K562 (cell line): ENCODE data around the gene TTLL11. TPM values are rescaled to one million over a fixed set of nuclear protein-coding genes. Genes with fewer than 3 reads are reported as not detected.

Source experiments
- ATAC-seq: fragments of 200-7000 bp; cut with Tn5 transposase; 3 replicates; pipeline ENCODE4 v1.9.1; 2020; ENCODE audit warnings: moderate library complexity
- BruUV-seq: library from RNA; stranded (reverse); fragments of 400-500 nt; replicated peaks from 2 replicates; lab custom pipeline; 2021; lab: Mats Ljungman, UMichigan
- CTCF ChIA-PET: fragments of 300-600 bp; formaldehyde crosslinking; extraction: SDS; loops from one replicate; lab custom pipeline; 2021; ENCODE audit warnings: low intra/inter-chr PET ratio; lab: Yijun Ruan, JAX
- POLR2A ChIA-PET: fragments of 300-600, 350-650 bp; sonication (Branson Sonifier 250); formaldehyde crosslinking; extraction: SDS; loops from one replicate; lab custom pipeline; 2021; ENCODE audit warnings: antibody characterized with exemption, inconsistent platforms; lab: Yijun Ruan, JAX
- DNase-seq, 4 experiments: peaks; one replicate each; pipeline versions ENCODE4 v3.0.0 to v3.0.0-alpha.2; 2011 to 2018; ENCODE audit warnings: low spot score in 3 of 4, mixed read lengths in 3 of 4; ENCODE audit errors: extremely low read depth in 1 of 4
- FAIRE-seq: peaks from 2 replicates; lab custom pipeline; 2011; peaks lifted over from hg19 to GRCh38; lab: Jason Lieb, UNC
- H2AFZ ChIP-seq: 2 replicates; pipeline ENCODE4 v1.6.0; 2011; ENCODE audit warnings: low read depth, low read length, control low read depth, inconsistent platforms
- H3K27ac ChIP-seq: fragments of 200-600 bp; 3 replicates; pipeline ENCODE4 v1.8.0; 2011; ENCODE audit warnings: low read depth, mild to moderate bottlenecking, control low read depth, inconsistent platforms, low read length, moderate library complexity, mixed read lengths; ENCODE audit errors: extremely low read depth
- H3K27me3 ChIP-seq, 2 experiments: fragments of 300-600 bp in 1 of 2; 2 replicates in 1 of 2; 3 replicates in 1 of 2; pipeline versions ENCODE4 v1.6.0 to v1.8.0; 2011; ENCODE audit warnings: inconsistent platforms in 2 of 2, low read length in 2 of 2, mild to moderate bottlenecking in 1 of 2, mixed read lengths in 1 of 2, moderate library complexity in 1 of 2; ENCODE audit not compliant: control insufficient read depth in 2 of 2, insufficient read depth in 2 of 2
- H3K36me3 ChIP-seq: fragments of 300-600 bp; 3 replicates; pipeline ENCODE4 v1.8.0; 2011; ENCODE audit warnings: mild to moderate bottlenecking, low read length, inconsistent platforms; ENCODE audit not compliant: control insufficient read depth, insufficient read depth
- H3K4me1 ChIP-seq, 2 experiments: fragments of 200-600 bp in 1 of 2; replicated peaks in 1 of 2; 2 replicates in 1 of 2; 3 replicates in 1 of 2; pipeline versions ENCODE4 v1.5.1 to v1.8.0; 2011; ENCODE audit warnings: inconsistent platforms in 2 of 2, low read length in 2 of 2, mild to moderate bottlenecking in 1 of 2, mixed read lengths in 1 of 2, moderate library complexity in 1 of 2; ENCODE audit not compliant: control insufficient read depth in 2 of 2, insufficient read depth in 2 of 2
- H3K4me2 ChIP-seq: 2 replicates; pipeline ENCODE4 v1.6.1; 2011; ENCODE audit warnings: low read length, control low read depth, inconsistent platforms, mixed read lengths; ENCODE audit not compliant: insufficient read depth
- H3K4me3 ChIP-seq: fragments of 200-600 bp; sonication (generic), shearing (Covaris generic); 2 replicates; pipeline ENCODE4 v1.5.1; 2016; ENCODE audit warnings: control low read depth, inconsistent platforms
- H3K79me2 ChIP-seq: fragments of 200-600 bp; 3 replicates; pipeline ENCODE4 v1.8.0; 2011; ENCODE audit warnings: low read length, inconsistent platforms; ENCODE audit not compliant: control insufficient read depth, insufficient read depth
- H3K9ac ChIP-seq, 2 experiments: 2 replicates each; pipeline versions ENCODE4 v1.6.0 to v1.6.1; 2011; ENCODE audit warnings: low read depth in 2 of 2, low read length in 2 of 2, control low read depth in 1 of 2, inconsistent platforms in 1 of 2, mild to moderate bottlenecking in 1 of 2, mixed read lengths in 1 of 2; ENCODE audit not compliant: insufficient read depth in 1 of 2
- H3K9me1 ChIP-seq: one replicate; pipeline ENCODE4 v1.6.0; 2011; ENCODE audit warnings: inconsistent platforms, mild to moderate bottlenecking, low read length, moderate library complexity; ENCODE audit not compliant: control insufficient read depth, insufficient read depth
- H3K9me3 ChIP-seq: replicated peaks from 2 replicates; pipeline ENCODE4 v1.5.1; 2011; ENCODE audit warnings: low read depth, low read length, inconsistent platforms; ENCODE audit not compliant: control insufficient read depth, insufficient read depth
- H4K20me1 ChIP-seq: replicated peaks from 2 replicates; pipeline ENCODE4 v1.6.1; 2011; ENCODE audit warnings: low read length, inconsistent platforms, mixed read lengths; ENCODE audit not compliant: control insufficient read depth, insufficient read depth
- E2F3 ChIP-seq: fragments of 250-450 bp; sonication (Bioruptor Pico); IDR thresholded peaks from 2 replicates; pipeline ENCODE4 v1.4.0; 2020; ENCODE audit warnings: mild to moderate bottlenecking
- KLF13 ChIP-seq: fragments of 450-650 bp; IDR thresholded peaks from 2 replicates; pipeline ENCODE4 v1.6.1; 2016; ENCODE audit warnings: missing genetic modification characterization, low read depth, mild to moderate bottlenecking, missing compliant biosample characterization, moderate library complexity, borderline replicate concordance
- MBD1 ChIP-seq: fragments of 250-450 bp; sonication (Bioruptor Pico); IDR thresholded peaks from 2 replicates; pipeline ENCODE4 v1.8.0; 2022; ENCODE audit warnings: inconsistent platforms
- NR2F6 ChIP-seq: fragments of 450-650 bp; formaldehyde crosslinking; IDR thresholded peaks from 2 replicates; pipeline ENCODE4 v1.4.0; 2020; ENCODE audit warnings: mild to moderate bottlenecking
- OTX1 ChIP-seq: fragments of 450-650 bp; formaldehyde crosslinking; IDR thresholded peaks from 2 replicates; pipeline ENCODE4 v1.4.0; 2022; ENCODE audit warnings: mild to moderate bottlenecking
- RBM25 ChIP-seq: fragments of 200-400 bp; formaldehyde crosslinking; IDR thresholded peaks from 2 replicates; pipeline ENCODE4 v1.6.1; 2018; ENCODE audit warnings: low read length, low read depth, moderate library complexity; ENCODE audit not compliant: severe bottlenecking
- SMARCA5 ChIP-seq: fragments of 450-650 bp; IDR thresholded peaks from 2 replicates; pipeline ENCODE4 v1.6.1; 2016
- TEAD4 ChIP-seq, 2 experiments: sonication (generic) in 1 of 2; formaldehyde crosslinking in 1 of 2; IDR thresholded peaks; 2 replicates each; pipeline versions ENCODE4 v1.6.1 to v1.8.0; 2012 to 2022; ENCODE audit warnings: borderline replicate concordance in 1 of 2, inconsistent platforms in 1 of 2, low read length in 1 of 2, mild to moderate bottlenecking in 1 of 2, missing genetic modification reagents in 1 of 2
- U2AF2 ChIP-seq: fragments of 200-400 bp; formaldehyde crosslinking; optimal IDR thresholded peaks from 2 replicates; pipeline ENCODE3; 2017; ENCODE audit warnings: low read depth, mild to moderate bottlenecking, low read length
- XRCC4 ChIP-seq: IDR thresholded peaks from one replicate; pipeline ENCODE4 v1.6.1; 2011; ENCODE audit not compliant: insufficient read depth, insufficient read length; ENCODE audit errors: extremely low read depth
- ZFP36 ChIP-seq: fragments of 150-350 bp; IDR thresholded peaks from 2 replicates; pipeline ENCODE4 v1.6.1; 2018; ENCODE audit warnings: low read length, low read depth; ENCODE audit not compliant: partially characterized antibody
- ZFX ChIP-seq: sonication (generic); formaldehyde crosslinking; IDR thresholded peaks from 2 replicates; pipeline ENCODE4 v1.8.0; 2022; ENCODE audit warnings: mild to moderate bottlenecking, missing genetic modification reagents, moderate library complexity
- ZNF146 ChIP-seq: IDR thresholded peaks from one replicate; pipeline ENCODE4 v1.6.1; 2018; ENCODE audit warnings: missing compliant biosample characterization; ENCODE audit not compliant: unreplicated experiment
- ZNF277 ChIP-seq: fragments of 250-450 bp; sonication (Bioruptor Pico); IDR thresholded peaks from 2 replicates; pipeline ENCODE4 v1.8.0; 2022; ENCODE audit warnings: inconsistent platforms, mild to moderate bottlenecking, moderate library complexity, borderline replicate concordance
- WGBS: fragments of 100-300 bp; shearing (Covaris generic); methylation state at CpG from one replicate; pipeline ENCODE4 v1.1.6; 2016; ENCODE audit warnings: low coverage, mixed read lengths; ENCODE audit not compliant: insufficient coverage; ENCODE audit errors: missing lambda C conversion rate; 5-methylcytosine and 5-hydroxymethylcytosine counted together
- in situ Hi-C: fragments of 300-500 bp; cut with MboI; formaldehyde crosslinking; loops from 4 replicates; pipeline ENCODE4 v1.15.0; 2018; ENCODE audit warnings: inconsistent platforms, mixed read lengths
- intact Hi-C: fragments of 100-400 bp; cut with micrococcal nuclease; formaldehyde crosslinking; loops from 2 replicates; pipeline ENCODE4 v1.14.2; 2022
- polyA plus RNA-seq, 8 experiments: library from polyadenylated mRNA; depleted of rRNA in 4 of 8; stranded (reverse) in 5 of 8; unstranded in 3 of 8; fragments of >200 nt; fragmentation: Nextera tagmentation in 2 of 8; fragmentation: Illumina TruSeq in 1 of 8; extraction: Ambion mirVana in 2 of 8; extraction: Trizol in 1 of 8; gene quantifications; 2 replicates each; pipeline versions ENCODE4 v1.2.1 to v1.2.3, GENCODE V29; 2011 to 2014; ENCODE audit warnings: inconsistent platforms in 1 of 8, missing spikeins in 1 of 8
- total RNA-seq, 7 experiments: library from RNA; depleted of rRNA in 6 of 7; stranded (reverse); fragments of >200 nt in 6 of 7; fragmentation: Illumina TruSeq in 2 of 7; extraction: Trizol in 2 of 7; gene quantifications; 2 replicates each; pipeline versions ENCODE4 v1.2.1 to v1.2.3, GENCODE V29; 2011 to 2021; ENCODE audit warnings: low replicate concordance in 1 of 7

Gene TTLL11
- total and polyA plus RNA-seq, 9 of the 15 experiments (the other 6 are each of a cell fraction or from before 2014, with no cell fraction given) = 0.83 to 4.4 (median 2.7) TPM

- H3K9me3 ChIP-seq = peaks cover 6% of the 10 kb centered on the region; the same call in 1 of the 2 replicates
- in situ Hi-C loops (no loop called here), intact Hi-C loops (no loop called here)
- H3K79me2 ChIP-seq = no peaks in the 10 kb centered on the region
- no peak overlapping the region for H3K9ac ChIP-seq
- TF ChIP-seq RBM25 = peak; percentile 37
- TF ChIP-seq ZNF146 (CRISPR knock-in tag) = no peak
- TF ChIP-seq E2F3 (CRISPR knock-in tag) = no peak
- TF ChIP-seq ZFP36 = peak; percentile 19
- H3K4me2 ChIP-seq = no peak overlapping the region
- H3K27ac ChIP-seq = no peak overlapping the region
- ATAC-seq (no peak), FAIRE-seq (no peak), DNase-seq (no peak)
- peaks cover 0 to 5% of the 10 kb centered on the region in 2 experiments; a peak in 1 of 5 replicates for H3K4me1 ChIP-seq
- no peaks in the 10 kb centered on the region for H4K20me1 ChIP-seq
- no TSS peak for BruUV-seq
- ChIA-PET POLR2A (no interaction called here), CTCF (no interaction called here)
- no peak overlapping the region for H3K4me3 ChIP-seq
- H3K9me1 ChIP-seq = no peaks in the 10 kb centered on the region
- 27% methylated on average over 8 of the region's 10 CpGs for WGBS
- H3K36me3 ChIP-seq = no peaks in the 10 kb centered on the region
- no peaks in the 10 kb centered on the region for H3K27me3 ChIP-seq
- H2AFZ ChIP-seq = no peak overlapping the region
These were observed 196.0 kb downstream of the TTLL11 start for GRCh38 chr9:121897140-121897539.

GRCh38 chr9:121896545-121896943, 196.6 kb downstream of the TTLL11 start:
- H3K36me3 ChIP-seq = no peaks in the 10 kb centered on the region
- H3K9ac ChIP-seq = no peak overlapping the region
- H4K20me1 ChIP-seq = no peaks in the 10 kb centered on the region
- in situ Hi-C loops = no loop called here
- H3K4me2 ChIP-seq = no peak overlapping the region
- no peaks in the 10 kb centered on the region for H3K27me3 ChIP-seq
- H3K9me3 ChIP-seq = peaks cover 6% of the 10 kb centered on the region; the same call in 1 of the 2 replicates
- ChIA-PET CTCF (no interaction called here), POLR2A (no interaction called here)
- ATAC-seq (no peak; the same call in 2 of the 3 replicates), FAIRE-seq (no peak), DNase-seq (no peak)
- BruUV-seq = no TSS peak
- H3K4me3 ChIP-seq = no peak overlapping the region
- 35% methylated on average over 27 of the region's 27 CpGs for WGBS
- H3K79me2 ChIP-seq = no peaks in the 10 kb centered on the region
- peaks cover 0 to 5% of the 10 kb centered on the region in 2 experiments; a peak in 1 of 5 replicates for H3K4me1 ChIP-seq
- no peak overlapping the region for H3K27ac ChIP-seq
- no peak overlapping the region for H2AFZ ChIP-seq
- intact Hi-C loops = no loop called here
- H3K9me1 ChIP-seq = no peaks in the 10 kb centered on the region
- no peak for TF ChIP-seq ZNF277 (CRISPR knock-in tag)
- no peak for TF ChIP-seq SMARCA5
- no peak for TF ChIP-seq MBD1 (CRISPR knock-in tag)
- no peak for TF ChIP-seq OTX1
- TF ChIP-seq ZFX (CRISPR knock-in tag) = no peak
- no peak for TF ChIP-seq U2AF2
- no peak for TF ChIP-seq NR2F6 (CRISPR knock-in tag)
- no peak for TF ChIP-seq KLF13 (tag)
- TF ChIP-seq XRCC4 = no peak
- no peak for TF ChIP-seq TEAD4 (IDR thresholded peaks at IDR 0.05; ENCODE audit: low read length)
- TF ChIP-seq TEAD4 (CRISPR knock-in tag; IDR thresholded peaks at IDR 0.05; ENCODE audit: borderline replicate concordance) = no peak
